Heart right ventricle (tissue), 16 donors: Measurements from ENCODE around the gene KIF1A. TPM values are rescaled to one million over a fixed set of nuclear protein-coding genes. Genes with fewer than 3 reads are reported as not detected.

Experiments
- ATAC-seq, 8 donors: fragments of 200-7000 bp; cut with Tn5 transposase; one replicate each; pipeline ENCODE4 v1.9.1; 2020; ENCODE audit warnings: mild to moderate bottlenecking in 8 of 8, moderate library complexity in 8 of 8, moderate number of reproducible peaks in 1 of 8
- DNase-seq, 2 donors: peaks; one replicate each; pipeline ENCODE4 v3.0.0-alpha.2; 2020
- H3K27ac ChIP-seq, 10 donors: fragments of 200-600 bp; sonication (generic) in 2 of 10; one replicate each; pipeline versions ENCODE4 v1.5.0 to v1.8.0; 2020 to 2022; ENCODE audit warnings: mild to moderate bottlenecking in 3 of 10
- H3K27me3 ChIP-seq, 7 donors: fragments of 200-600 bp; one replicate each; pipeline ENCODE4 v1.8.0; 2021 to 2022; ENCODE audit warnings: mild to moderate bottlenecking in 2 of 7
- H3K36me3 ChIP-seq, 9 donors: fragments of 200-600 bp; sonication (generic) in 1 of 9; one replicate each; pipeline versions ENCODE4 v1.5.0 to v1.8.0; 2020 to 2022; ENCODE audit warnings: mild to moderate bottlenecking in 2 of 9
- H3K4me1 ChIP-seq, 9 donors: fragments of 200-600 bp; sonication (generic) in 1 of 9; one replicate each; pipeline versions ENCODE4 v1.5.0 to v1.8.0; 2020 to 2022; ENCODE audit warnings: mild to moderate bottlenecking in 4 of 9
- H3K4me3 ChIP-seq, 10 donors: fragments of 200-600 bp; sonication (generic) in 2 of 10; one replicate each; pipeline versions ENCODE4 v1.5.0 to v1.8.0; 2020 to 2022; ENCODE audit warnings: mild to moderate bottlenecking in 7 of 10, moderate library complexity in 2 of 10
- H3K9me3 ChIP-seq, 11 donors: fragments of 200-600 bp in 10 of 11; sonication (generic) in 2 of 11; one replicate each; pipeline versions ENCODE4 v1.5.0 to v1.8.0; 2013 to 2022; ENCODE audit warnings: mild to moderate bottlenecking in 2 of 11, control low read depth in 1 of 11, moderate library complexity in 1 of 11
- WGBS, 2 donors: extraction: QIAGEN DNeasy Blood & Tissue Kit; methylation state at CpG; one replicate each; pipeline ENCODE4 v1.1.7; 2013; ENCODE audit warnings: inconsistent platforms in 1 of 2; 5-methylcytosine and 5-hydroxymethylcytosine counted together
- intact Hi-C, 10 donors: fragments of 100-400 bp; cut with DNase I; formaldehyde crosslinking; loops; one replicate each; pipeline versions ENCODE4 v1.11.1 to v1.14.2; 2022
- polyA plus RNA-seq, 2 donors: library from polyadenylated mRNA; stranded (reverse); fragments of 200-250 nt; gene quantifications; one replicate each; pipeline ENCODE4 v1.2.3, GENCODE V29; 2013
- total RNA-seq, 10 donors: library from RNA; stranded (reverse); fragmentation: NEBNext Ultra II Directional in 3 of 10; extraction: Animal tissue kit (Norgen Biotek cat#: 25700) in 3 of 10; gene quantifications; one replicate each; pipeline versions ENCODE4 v1.2.1 to v1.2.4, GENCODE V29; 2021 to 2023
- TF ChIP-seq, protein P1 (sequence below), 9 donors: fragments of 200-600 bp; sonication (generic) in 2 of 9; IDR thresholded peaks; one replicate each; pipeline versions ENCODE4 v1.5.0 to v1.8.0; 2021 to 2022; ENCODE audit warnings: antibody characterized with exemption in 9 of 9, mild to moderate bottlenecking in 5 of 9, moderate library complexity in 1 of 9
- donor health status: Arrhythmogenic right ventricular cardiomyopathy.
- donor health status: ischemic (EF 13 %, LVEDD 7.1; RV severe dilation, severe dysfunction).
- donor health status: healthy with polysubstance abuse.
- donor health status: DM: no; HTN: yes; CAD: no.
- donor health status: DM: no; HTN: no; CAD: no.
- donor health status: ischemic (EF 25% LVEDD 6.9; RV normal size, moderate dysfunction).
- donor health status: ischemic (EF 25% LVEDD 5.7; RV mildly dilated, moderate dysfunction).
- donor health status: healthy.
- donor health status: DM: yes; HTN: yes; CAD: no.
- donor health status: Ischemic cardiomyopathy.
- donor health status: ischemic (EF 35%, LVEDD 5.7; RV mildly dilated, moderate dysfunction).
- donor health status: nonischemic (EF 11% LVEDD 7.7; RV severe dilation, severe dysfunction).
- donor health status: DM: yes; HTN: yes; CAD: no.
- donor health status: PGD.
- donor health status: ischemic (EF 29% LVEDD 5.4; RV normal size, mild dysfunction).
- donor health status: nonischemic (EF 23%, LVEDD 6.1; RV moderate dilation, normal function).

KIF1A gene
- total and polyA plus RNA-seq, 12 donors = 0.37 to 21.4 (median 1.4) TPM

DNA sequence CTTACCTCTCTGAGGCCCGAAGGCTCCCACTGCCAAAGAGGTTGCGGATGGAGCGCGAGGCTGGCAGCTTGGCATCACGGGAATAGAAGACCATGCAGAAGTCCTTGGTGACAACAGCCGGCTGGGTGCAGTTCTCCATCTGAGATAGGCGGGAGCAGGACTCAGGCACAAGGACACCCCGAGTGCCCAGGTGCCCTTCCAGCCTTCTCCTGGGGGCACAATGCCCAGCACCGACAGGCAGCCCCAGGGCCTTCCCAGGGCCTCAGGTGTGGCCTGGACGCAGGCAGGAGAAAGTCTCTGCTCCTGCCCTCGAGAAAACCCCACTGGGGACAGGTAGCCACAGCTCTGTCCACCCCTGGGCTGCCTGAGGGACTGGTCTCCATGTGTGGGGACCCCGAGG is 94.8 kb downstream of the KIF1A start:
- TF ChIP-seq, protein P1, sequence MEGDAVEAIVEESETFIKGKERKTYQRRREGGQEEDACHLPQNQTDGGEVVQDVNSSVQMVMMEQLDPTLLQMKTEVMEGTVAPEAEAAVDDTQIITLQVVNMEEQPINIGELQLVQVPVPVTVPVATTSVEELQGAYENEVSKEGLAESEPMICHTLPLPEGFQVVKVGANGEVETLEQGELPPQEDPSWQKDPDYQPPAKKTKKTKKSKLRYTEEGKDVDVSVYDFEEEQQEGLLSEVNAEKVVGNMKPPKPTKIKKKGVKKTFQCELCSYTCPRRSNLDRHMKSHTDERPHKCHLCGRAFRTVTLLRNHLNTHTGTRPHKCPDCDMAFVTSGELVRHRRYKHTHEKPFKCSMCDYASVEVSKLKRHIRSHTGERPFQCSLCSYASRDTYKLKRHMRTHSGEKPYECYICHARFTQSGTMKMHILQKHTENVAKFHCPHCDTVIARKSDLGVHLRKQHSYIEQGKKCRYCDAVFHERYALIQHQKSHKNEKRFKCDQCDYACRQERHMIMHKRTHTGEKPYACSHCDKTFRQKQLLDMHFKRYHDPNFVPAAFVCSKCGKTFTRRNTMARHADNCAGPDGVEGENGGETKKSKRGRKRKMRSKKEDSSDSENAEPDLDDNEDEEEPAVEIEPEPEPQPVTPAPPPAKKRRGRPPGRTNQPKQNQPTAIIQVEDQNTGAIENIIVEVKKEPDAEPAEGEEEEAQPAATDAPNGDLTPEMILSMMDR (IDR thresholded peaks at IDR 0.05) = no peak
- Histone ChIP-seq H3K27ac (no peak overlapping the region), H3K4me3 (no peak overlapping the region), H3K36me3 (no peaks in the 10 kb centered on the region), H3K4me1 (no peaks in the 10 kb centered on the region), H3K9me3 (no peaks in the 10 kb centered on the region), H3K27me3 (peaks cover 0 to 27% (median 10%) of the 10 kb centered on the region in 7 donors)
- intact Hi-C loops = no loop called here
- 86% methylated on average over 12 of the region's 12 CpGs for WGBS, 2 donors
- DNase-seq (no peak), ATAC-seq (no peak)

DNA sequence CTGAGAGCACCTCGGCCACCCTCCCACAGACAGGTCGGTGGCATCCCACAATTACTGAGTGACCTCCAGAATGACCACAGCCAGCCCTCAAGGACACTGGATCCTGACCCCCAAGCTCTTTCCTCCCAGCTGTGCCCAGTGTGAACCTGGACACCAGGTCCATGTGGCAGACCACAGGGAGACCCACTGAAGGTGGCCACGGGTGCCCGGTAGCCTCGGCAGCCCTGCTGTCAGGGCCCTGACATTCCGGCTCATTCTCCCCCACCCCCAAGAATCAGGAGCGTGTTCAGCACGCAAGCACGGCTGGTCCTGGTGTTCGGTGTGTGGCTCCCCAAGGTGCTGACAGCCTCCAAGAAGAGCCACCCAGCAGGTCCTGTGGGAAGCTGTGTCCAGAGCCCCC is 95.6 kb downstream of the KIF1A start:
- TF ChIP-seq, protein P1 (IDR thresholded peaks at IDR 0.05) = no peak
- ATAC-seq = no peak
- H3K36me3 ChIP-seq = no peaks in the 10 kb centered on the region
- 53 to 62% methylated on average over 10 of the region's 10 CpGs for WGBS, 2 donors
- intact Hi-C loops = no loop called here
- no peaks in the 10 kb centered on the region for H3K4me1 ChIP-seq
- DNase-seq = no peak
- H3K4me3 ChIP-seq = no peak overlapping the region
- no peaks in the 10 kb centered on the region for H3K9me3 ChIP-seq
- H3K27ac ChIP-seq = no peak overlapping the region
- peaks cover 0 to 26% (median 2%) of the 10 kb centered on the region in 7 donors for H3K27me3 ChIP-seq

- Histone ChIP-seq H3K27ac (no peak overlapping the region), H3K4me1 (no peaks in the 10 kb centered on the region), H3K27me3 (peaks cover 0 to 23% (median 0%) of the 10 kb centered on the region in 7 donors), H3K4me3 (no peak overlapping the region), H3K36me3 (no peaks in the 10 kb centered on the region), H3K9me3 (no peaks in the 10 kb centered on the region)
- TF ChIP-seq, protein P1 (IDR thresholded peaks at IDR 0.05) = no peak
- intact Hi-C loops = no loop called here
- 94 to 95% methylated on average over 9 of the region's 9 CpGs for WGBS, 2 donors
- no peak for ATAC-seq
- DNase-seq = no peak
These were observed 96.2 kb downstream of the KIF1A start for GRCh38 chr2:240723851-240724250.

- H3K9me3 ChIP-seq = no peaks in the 10 kb centered on the region
- no peaks in the 10 kb centered on the region for H3K36me3 ChIP-seq
- H3K27ac ChIP-seq = no peak overlapping the region
- intact Hi-C loops = no loop called here
- TF ChIP-seq, protein P1 (IDR thresholded peaks at IDR 0.05) = no peak
- ATAC-seq (no peak), DNase-seq (no peak)
- no peak overlapping the region for H3K4me3 ChIP-seq
- 86 to 88% methylated on average over 32 of the region's 32 CpGs for WGBS, 2 donors
- no peaks in the 10 kb centered on the region for H3K4me1 ChIP-seq
- peaks cover 0 to 25% (median 0%) of the 10 kb centered on the region in 7 donors for H3K27me3 ChIP-seq
These were observed 97.0 kb downstream of the KIF1A start for GRCh38 chr2:240722796-240723735.
